MM.1S (cell line): ENCODE measurements around the gene RPL10A.

ENCODE experiments used
- CTCF ChIP-seq: fragments of 300-600 bp; sonication (generic); IDR thresholded peaks from 2 replicates; pipeline ENCODE4 v1.5.1; 2016; ENCODE audit warnings: antibody characterized with exemption, low read length, mixed read lengths
- EZH2 ChIP-seq: fragments of 300-600 bp; sonication (generic); optimal IDR thresholded peaks from 2 replicates; pipeline ENCODE3; 2017; ENCODE audit warnings: low read depth, mild to moderate bottlenecking, antibody characterized with exemption, low read length, mixed read lengths

DNA sequence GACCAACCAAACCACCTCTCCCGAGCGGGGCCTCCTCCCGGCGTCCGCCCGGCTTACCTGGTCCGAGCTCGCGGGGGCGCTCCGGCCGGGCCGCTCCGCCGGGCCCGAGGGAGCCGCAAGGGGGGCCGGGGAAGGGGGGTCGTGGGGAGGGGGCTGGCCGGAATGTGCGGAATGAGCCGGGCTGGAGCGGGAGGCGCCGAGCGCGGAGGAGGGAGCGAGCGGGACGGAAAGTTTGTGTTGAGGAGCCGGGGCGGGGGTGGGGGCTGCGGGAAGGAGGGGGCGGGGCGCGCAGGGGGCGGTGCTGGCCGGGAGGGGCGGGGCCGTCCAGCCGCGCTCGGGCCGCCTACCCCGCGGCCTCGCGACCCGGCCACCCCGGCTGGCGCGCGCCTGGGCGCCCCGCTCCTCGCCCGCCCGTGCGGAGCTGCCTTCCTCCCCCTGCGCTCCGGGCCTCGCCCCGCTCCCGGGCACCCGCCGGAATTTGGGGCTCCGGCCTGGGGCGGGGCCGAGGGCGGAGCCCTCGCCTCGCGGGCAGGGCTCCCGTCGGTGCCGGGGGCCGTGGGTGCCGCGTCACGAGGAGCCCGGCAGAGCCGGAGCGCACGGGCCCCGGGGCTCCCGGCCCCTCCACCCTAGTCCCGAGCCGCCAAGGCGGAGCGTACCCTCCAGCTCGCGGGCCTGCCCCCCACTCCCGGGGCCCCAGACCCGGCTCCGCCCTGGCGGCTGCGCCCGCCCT is 28.8 kb downstream of the RPL10A start, which contains the start of gene TEAD3:
- TF ChIP-seq EZH2 (no peak), CTCF (no peak)
